HG02981 (cell line): Measurements from ENCODE around the gene GNPTAB.

ENCODE experiments used
- ATAC-seq: cut with Tn5 transposase; IDR thresholded peaks from one replicate; pipeline ENCODE4 v1.9.1; 2021; ENCODE audit warnings: mild to moderate bottlenecking, moderate library complexity; ENCODE audit not compliant: unreplicated experiment

Gene GNPTAB

DNA sequence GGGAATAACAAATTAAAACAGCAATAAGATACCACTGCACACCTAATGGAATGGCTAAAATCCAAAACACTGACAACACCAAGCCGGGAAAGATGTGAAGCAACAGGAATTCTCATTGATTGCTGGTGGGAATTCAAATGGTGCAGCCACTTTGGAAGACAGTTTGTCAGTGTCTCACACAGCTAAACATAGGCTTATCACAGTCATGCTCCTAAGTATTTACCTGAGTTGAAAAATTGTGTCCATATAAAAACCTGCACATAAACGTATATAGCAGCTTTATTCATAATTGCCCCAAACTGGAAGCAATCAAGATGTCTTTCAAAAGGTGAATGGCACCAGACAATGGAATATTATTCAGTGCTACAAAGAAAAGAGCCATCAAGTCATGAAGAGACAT lies 21.6 kb downstream of the GNPTAB start:
- ATAC-seq = no peak

DNA sequence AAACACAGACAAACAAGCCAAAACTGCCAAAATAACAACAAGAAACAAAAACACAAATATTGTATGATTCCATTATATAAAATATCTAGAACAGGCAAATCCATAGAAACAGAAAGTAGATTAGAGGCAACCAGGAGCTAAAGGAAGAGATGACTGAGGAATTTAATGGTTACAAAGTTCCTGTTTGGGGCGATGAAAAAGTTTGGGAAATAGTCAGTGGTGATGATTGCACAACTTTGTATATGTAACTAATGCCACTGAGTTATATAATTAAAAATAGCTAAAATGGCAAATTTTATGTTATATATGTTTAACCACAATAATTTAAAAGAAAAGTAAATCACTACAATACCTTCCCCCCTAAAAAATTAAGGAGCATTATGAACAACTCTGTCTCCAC lies 24.5 kb downstream of the GNPTAB start:
- no peak for ATAC-seq

- no peak for ATAC-seq
Observed at GRCh38 chr12:101804409-101804808, 26.4 kb downstream of the GNPTAB start.

- ATAC-seq = no peak
Observed at GRCh38 chr12:101803978-101804377, 26.8 kb downstream of the GNPTAB start.

DNA sequence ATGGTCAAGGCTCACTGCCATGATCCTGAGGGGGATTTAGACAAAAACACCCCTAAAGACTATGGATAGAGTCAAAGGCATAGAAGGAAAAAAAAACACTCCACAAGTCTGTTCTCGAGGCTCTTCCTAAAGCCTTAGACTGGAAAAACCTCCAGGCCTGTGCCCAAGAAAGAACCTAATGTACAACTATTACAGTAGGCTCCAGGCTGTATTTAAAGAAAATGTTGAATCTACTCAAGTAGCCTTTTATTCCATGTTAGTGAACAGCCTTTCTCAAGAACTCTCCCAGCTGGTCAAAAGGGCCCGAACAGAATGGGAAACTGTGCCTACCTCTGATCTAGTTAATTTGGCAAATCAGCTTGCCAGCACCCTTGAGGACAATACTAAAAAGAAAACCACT lies 28.3 kb downstream of the GNPTAB start:
- no peak for ATAC-seq

DNA sequence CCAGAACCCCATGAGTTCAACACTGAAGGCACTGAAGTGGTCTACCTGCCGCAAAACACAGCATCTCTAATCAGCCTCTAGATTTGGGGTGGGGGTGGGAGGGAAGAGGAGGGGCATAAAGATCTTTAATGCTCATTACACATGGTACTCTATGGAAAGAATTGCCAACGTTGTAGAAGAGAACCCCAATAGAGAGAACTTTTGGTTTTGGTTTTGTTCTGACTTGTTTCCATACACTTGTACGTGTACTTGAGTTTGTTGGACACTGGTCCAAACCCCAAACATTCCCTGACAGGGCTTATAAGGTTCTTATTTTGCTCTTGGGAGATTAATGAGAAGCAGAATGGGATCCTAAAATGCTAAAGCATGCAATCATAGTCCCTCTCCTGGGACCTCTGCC lies 31.0 kb downstream of the GNPTAB start:
- ATAC-seq = peak; percentile 71

- no peak for ATAC-seq
Observed at GRCh38 chr12:101795786-101796185, 35.0 kb downstream of the GNPTAB start.

GRCh38 chr12:101795013-101795412 lies 35.7 kb downstream of the GNPTAB start:
- ATAC-seq = no peak

- ATAC-seq = no peak
Observed at GRCh38 chr12:101794574-101794973, 36.2 kb downstream of the GNPTAB start.

DNA sequence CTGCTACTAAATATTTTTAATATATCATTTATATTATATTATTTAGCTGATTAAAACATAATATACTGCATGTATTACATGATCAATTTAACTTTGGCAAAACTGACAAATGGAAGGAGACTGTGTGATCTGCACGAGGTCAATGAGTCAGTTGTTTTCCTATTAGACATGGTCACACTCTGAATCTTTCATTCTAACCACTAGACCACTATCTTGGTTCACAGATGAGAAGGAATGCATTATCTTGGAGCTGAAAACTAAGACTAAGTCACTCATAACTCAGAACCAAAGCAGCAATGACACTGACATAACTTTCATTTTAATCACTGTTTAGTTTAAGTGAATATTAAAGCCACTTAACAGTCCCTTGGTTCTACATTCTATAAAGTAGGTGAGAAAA lies 37.4 kb downstream of the GNPTAB start:
- ATAC-seq = peak; percentile 82

- no peak for ATAC-seq
Observed at GRCh38 chr12:101792046-101792931, 38.5 kb downstream of the GNPTAB start.

GRCh38 chr12:101789171-101789570 lies 41.6 kb downstream of the GNPTAB start:
- no peak for ATAC-seq

DNA sequence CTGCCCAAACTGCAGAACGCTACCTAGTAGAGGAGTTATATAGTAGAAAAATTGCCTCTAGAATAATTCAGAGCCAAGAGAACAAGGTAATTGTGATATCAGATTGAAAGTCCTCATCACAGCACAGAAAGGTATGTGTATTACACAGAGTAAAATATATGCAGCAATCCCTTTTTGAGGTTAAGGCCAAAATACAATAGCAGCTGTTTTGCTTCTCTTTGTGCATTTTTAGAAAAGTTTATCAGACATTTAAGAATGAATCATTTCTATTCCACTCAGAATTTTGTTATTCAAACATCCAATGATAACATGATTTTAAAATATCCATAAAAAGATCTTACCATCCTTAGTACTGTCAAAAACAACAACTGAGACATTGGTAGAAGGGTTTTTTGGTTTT lies 45.1 kb downstream of the GNPTAB start:
- ATAC-seq = no peak

DNA sequence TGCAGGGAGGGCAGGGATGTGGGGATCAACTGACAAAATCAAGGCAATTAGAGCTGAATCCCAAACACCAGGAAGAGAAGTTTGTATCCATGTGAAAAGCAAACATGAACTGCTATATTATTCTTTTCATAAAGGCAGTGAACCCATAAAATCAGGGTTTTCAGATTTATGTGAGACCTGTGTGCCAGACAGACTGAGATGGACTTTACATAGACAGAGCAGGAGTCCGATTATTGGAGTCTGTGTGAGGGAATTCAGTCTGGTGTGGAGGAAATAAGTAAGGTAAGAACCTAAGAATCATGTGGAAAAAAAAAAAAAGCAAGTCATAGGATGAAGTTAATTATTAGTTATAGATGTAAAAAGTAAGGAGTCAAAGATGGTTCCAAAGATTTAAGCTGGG lies 46.4 kb downstream of the GNPTAB start:
- no peak for ATAC-seq

GRCh38 chr12:101783838-101784237 lies 46.9 kb downstream of the GNPTAB start:
- ATAC-seq = no peak

DNA sequence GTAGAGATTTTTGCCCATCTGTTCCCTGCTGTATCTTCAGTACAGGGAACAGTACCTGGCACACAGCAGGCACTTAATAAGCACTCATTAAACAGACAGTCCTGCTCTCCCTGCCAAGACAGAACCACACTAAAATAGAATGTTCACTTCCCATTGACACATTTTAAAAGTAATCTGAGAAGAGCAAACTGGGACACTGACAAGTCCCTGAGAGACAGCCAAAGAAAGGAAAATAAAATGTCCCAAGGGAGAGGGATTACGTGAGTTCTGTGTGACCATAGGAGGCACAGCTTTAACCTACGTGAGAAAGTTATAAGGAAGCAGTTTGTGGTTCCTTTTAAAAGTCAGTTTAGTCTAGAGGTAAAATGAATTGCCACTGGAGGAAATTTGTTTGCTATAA lies 47.6 kb downstream of the GNPTAB start:
- no peak for ATAC-seq

- no peak for ATAC-seq
Observed at GRCh38 chr12:101782273-101782731, 48.5 kb downstream of the GNPTAB start.

- no peak for ATAC-seq
Observed at GRCh38 chr12:101781834-101782233, 48.9 kb downstream of the GNPTAB start.

- no peak for ATAC-seq
Observed at GRCh38 chr12:101780599-101780998, 50.2 kb downstream of the GNPTAB start.

GRCh38 chr12:101779626-101780025 lies 51.1 kb downstream of the GNPTAB start:
- no peak for ATAC-seq

DNA sequence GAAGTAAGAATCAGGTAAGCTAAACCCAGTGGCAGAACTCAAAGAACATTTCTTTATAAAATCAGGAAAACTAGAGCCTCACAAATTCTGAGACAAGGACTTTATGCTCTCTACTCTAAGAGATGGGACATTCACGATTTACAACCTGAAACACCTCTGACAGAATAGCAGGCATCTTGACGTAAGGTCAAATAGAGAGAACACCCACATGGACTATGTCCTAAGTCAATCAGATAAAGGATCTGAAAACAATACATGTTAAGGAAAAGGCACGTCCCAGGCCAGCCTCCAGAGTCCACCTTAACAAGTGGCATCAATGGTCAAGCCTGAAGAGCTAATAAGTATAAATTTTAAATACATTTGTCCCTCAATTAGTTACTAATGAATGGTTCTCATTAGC lies 51.6 kb downstream of the GNPTAB start:
- ATAC-seq = no peak

GRCh38 chr12:101777978-101778377 lies 52.8 kb downstream of the GNPTAB start:
- no peak for ATAC-seq

GRCh38 chr12:101777485-101777884 lies 53.3 kb downstream of the GNPTAB start:
- no peak for ATAC-seq
